Osteoblast (primary cell): ENCODE results near the gene CX3CL1. TPM values are rescaled to one million over a fixed set of nuclear protein-coding genes. Genes with fewer than 3 reads are reported as not detected.

Experiments
- DNase-seq: peaks from one replicate; pipeline ENCODE4 v3.0.0; 2011; ENCODE audit warnings: low spot score, mixed read lengths; ENCODE audit not compliant: insufficient read length; ENCODE audit errors: missing footprints
- H2AFZ ChIP-seq: 2 replicates; pipeline ENCODE4 v1.6.0; 2011; ENCODE audit warnings: mild to moderate bottlenecking, low read length
- H3K27ac ChIP-seq: 2 replicates; pipeline ENCODE4 v1.5.1; 2011; ENCODE audit warnings: mild to moderate bottlenecking, low read depth, low read length, moderate library complexity
- H3K27me3 ChIP-seq: 2 replicates; pipeline ENCODE4 v1.6.0; 2012; ENCODE audit warnings: mild to moderate bottlenecking, control low read depth, inconsistent platforms, low read length, moderate library complexity; ENCODE audit not compliant: insufficient read depth
- H3K36me3 ChIP-seq: 2 replicates; pipeline ENCODE4 v1.5.1; 2011; ENCODE audit warnings: mild to moderate bottlenecking, low read length, control low read depth, moderate library complexity; ENCODE audit not compliant: insufficient read depth
- H3K4me1 ChIP-seq: 2 replicates; pipeline ENCODE4 v1.5.1; 2011; ENCODE audit warnings: mild to moderate bottlenecking, low read length, control low read depth, moderate library complexity; ENCODE audit not compliant: insufficient read depth
- H3K4me2 ChIP-seq: 2 replicates; pipeline ENCODE4 v1.6.0; 2011; ENCODE audit warnings: mild to moderate bottlenecking, low read length; ENCODE audit not compliant: insufficient read depth
- H3K4me3 ChIP-seq: fragments of 200-600 bp; sonication (generic); 3 replicates; pipeline ENCODE4 v1.5.1; 2012; ENCODE audit warnings: mild to moderate bottlenecking, low read length, inconsistent platforms; ENCODE audit not compliant: insufficient read depth
- H3K79me2 ChIP-seq: 2 replicates; pipeline ENCODE4 v1.6.0; 2012; ENCODE audit warnings: mild to moderate bottlenecking, low read length, control low read depth, inconsistent platforms; ENCODE audit not compliant: insufficient read depth
- H3K9me3 ChIP-seq: 2 replicates; pipeline ENCODE4 v1.5.1; 2011; ENCODE audit warnings: low read depth, low read length, control low read depth
- H4K20me1 ChIP-seq: 2 replicates; pipeline ENCODE4 v1.6.0; 2012; ENCODE audit warnings: mild to moderate bottlenecking, low read length, control low read depth; ENCODE audit not compliant: insufficient read depth
- total RNA-seq: library from RNA; depleted of rRNA; stranded (reverse); fragments of >200 nt; gene quantifications from 2 replicates; pipeline ENCODE4 v1.2.3, GENCODE V29; 2012
- TF ChIP-seq, protein P1 (sequence below): IDR thresholded peaks from 2 replicates; pipeline ENCODE4 v1.5.1; 2011; ENCODE audit warnings: mild to moderate bottlenecking, low read depth, low read length, moderate library complexity; ENCODE audit errors: extremely low read depth

The CX3CL1 gene
- total RNA-seq, 1 donor = not detected

DNA sequence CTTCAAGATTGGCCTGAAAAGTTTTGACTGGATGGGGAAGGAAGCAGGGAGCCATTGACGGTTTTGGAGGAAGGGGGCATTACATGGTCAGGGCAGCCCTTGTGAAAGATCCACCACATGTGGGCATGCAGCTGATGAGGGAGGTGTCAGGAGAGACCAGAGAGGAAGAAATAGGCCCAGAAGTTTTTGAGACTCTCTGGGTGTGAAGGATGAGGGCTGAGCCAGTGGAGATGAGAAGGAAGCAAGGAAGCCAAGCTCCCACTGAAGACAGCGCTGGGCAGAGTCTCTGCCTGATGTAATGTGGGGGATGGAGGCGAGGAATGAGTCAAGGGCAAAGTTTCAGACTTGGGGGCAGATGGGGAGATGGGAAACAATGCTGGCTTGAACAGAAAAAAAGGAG lies 32.8 kb downstream of the CX3CL1 start:
- peaks cover 4% of the 10 kb centered on the region for H3K27me3 ChIP-seq
- H4K20me1 ChIP-seq = no peaks in the 10 kb centered on the region
- no peaks in the 10 kb centered on the region for H3K4me1 ChIP-seq
- H3K27ac ChIP-seq = no peak overlapping the region
- H3K79me2 ChIP-seq = no peaks in the 10 kb centered on the region
- no peaks in the 10 kb centered on the region for H3K36me3 ChIP-seq
- DNase-seq = no peak
- no peak overlapping the region for H3K4me3 ChIP-seq
- no peak overlapping the region for H2AFZ ChIP-seq
- H3K9me3 ChIP-seq = no peaks in the 10 kb centered on the region
- no peak overlapping the region for H3K4me2 ChIP-seq
- TF ChIP-seq, protein P1, sequence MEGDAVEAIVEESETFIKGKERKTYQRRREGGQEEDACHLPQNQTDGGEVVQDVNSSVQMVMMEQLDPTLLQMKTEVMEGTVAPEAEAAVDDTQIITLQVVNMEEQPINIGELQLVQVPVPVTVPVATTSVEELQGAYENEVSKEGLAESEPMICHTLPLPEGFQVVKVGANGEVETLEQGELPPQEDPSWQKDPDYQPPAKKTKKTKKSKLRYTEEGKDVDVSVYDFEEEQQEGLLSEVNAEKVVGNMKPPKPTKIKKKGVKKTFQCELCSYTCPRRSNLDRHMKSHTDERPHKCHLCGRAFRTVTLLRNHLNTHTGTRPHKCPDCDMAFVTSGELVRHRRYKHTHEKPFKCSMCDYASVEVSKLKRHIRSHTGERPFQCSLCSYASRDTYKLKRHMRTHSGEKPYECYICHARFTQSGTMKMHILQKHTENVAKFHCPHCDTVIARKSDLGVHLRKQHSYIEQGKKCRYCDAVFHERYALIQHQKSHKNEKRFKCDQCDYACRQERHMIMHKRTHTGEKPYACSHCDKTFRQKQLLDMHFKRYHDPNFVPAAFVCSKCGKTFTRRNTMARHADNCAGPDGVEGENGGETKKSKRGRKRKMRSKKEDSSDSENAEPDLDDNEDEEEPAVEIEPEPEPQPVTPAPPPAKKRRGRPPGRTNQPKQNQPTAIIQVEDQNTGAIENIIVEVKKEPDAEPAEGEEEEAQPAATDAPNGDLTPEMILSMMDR = no peak

DNA sequence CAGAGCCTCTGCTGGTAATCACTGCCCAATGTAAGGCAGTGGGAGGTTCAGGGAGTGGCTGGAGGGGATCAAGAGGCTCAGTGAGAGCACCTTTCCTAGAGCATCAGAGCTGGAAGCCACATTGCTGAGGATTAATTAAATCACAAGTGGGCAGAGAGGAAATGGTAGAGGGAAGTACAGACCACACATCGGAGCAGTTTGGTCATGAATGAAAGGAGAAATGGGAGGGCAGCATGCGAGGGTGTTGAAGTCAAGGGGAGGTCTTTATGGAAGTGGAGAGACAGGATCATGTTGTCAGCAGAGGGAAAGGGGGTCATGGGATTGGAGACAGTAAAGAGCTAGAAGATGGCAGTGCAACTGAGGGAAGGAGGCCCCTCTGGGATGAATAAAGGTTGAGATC lies 34.6 kb downstream of the CX3CL1 start:
- TF ChIP-seq, protein P1 = no peak
- H3K4me2 ChIP-seq = no peak overlapping the region
- H3K4me1 ChIP-seq = no peaks in the 10 kb centered on the region
- DNase-seq = no peak
- no peaks in the 10 kb centered on the region for H3K79me2 ChIP-seq
- no peaks in the 10 kb centered on the region for H3K9me3 ChIP-seq
- H2AFZ ChIP-seq = no peak overlapping the region
- H3K27me3 ChIP-seq = peaks cover 6% of the 10 kb centered on the region
- H4K20me1 ChIP-seq = no peaks in the 10 kb centered on the region
- H3K27ac ChIP-seq = no peak overlapping the region
- H3K36me3 ChIP-seq = no peaks in the 10 kb centered on the region
- no peak overlapping the region for H3K4me3 ChIP-seq

DNA sequence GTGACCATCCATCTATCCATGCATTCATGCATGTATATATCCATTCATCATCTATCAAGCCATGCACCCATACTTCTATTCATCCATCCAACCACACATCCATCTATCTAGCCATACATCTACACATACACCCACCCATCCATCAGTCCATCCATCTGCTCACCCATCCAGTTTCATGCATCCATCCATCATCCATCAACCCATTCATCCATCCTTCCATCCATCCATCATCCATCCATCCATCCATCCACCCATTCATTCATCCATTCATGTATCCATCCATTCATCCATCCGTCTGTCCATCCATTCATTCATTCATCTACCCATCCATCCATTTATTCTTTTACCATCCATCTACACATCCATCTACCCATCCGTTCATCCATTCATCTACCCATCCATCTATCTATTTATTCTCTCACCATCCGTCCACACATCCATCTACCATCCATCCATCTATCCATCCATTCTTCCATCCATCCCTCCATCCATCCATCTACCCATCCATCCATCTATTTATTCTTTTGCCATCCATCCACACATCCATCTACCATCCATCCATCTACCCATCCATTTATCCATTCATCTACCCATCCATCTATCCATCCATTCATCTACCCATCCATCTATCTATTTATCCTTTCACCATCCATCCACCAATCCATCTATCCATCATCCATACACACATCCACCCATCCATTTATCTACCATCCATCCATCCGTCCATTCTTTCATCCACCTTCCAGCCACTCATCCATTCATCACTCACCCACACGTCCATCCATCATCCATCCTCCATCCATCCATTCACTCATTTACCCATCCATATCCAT lies 35.4 kb downstream of the CX3CL1 start:
- no peaks in the 10 kb centered on the region for H3K79me2 ChIP-seq
- H2AFZ ChIP-seq = no peak overlapping the region
- H3K4me1 ChIP-seq = no peaks in the 10 kb centered on the region
- no peaks in the 10 kb centered on the region for H4K20me1 ChIP-seq
- no peaks in the 10 kb centered on the region for H3K9me3 ChIP-seq
- TF ChIP-seq, protein P1 = no peak
- H3K27ac ChIP-seq = no peak overlapping the region
- no peak for DNase-seq
- no peaks in the 10 kb centered on the region for H3K36me3 ChIP-seq
- H3K27me3 ChIP-seq = peaks cover 6% of the 10 kb centered on the region
- H3K4me3 ChIP-seq = no peak overlapping the region
- no peak overlapping the region for H3K4me2 ChIP-seq

DNA sequence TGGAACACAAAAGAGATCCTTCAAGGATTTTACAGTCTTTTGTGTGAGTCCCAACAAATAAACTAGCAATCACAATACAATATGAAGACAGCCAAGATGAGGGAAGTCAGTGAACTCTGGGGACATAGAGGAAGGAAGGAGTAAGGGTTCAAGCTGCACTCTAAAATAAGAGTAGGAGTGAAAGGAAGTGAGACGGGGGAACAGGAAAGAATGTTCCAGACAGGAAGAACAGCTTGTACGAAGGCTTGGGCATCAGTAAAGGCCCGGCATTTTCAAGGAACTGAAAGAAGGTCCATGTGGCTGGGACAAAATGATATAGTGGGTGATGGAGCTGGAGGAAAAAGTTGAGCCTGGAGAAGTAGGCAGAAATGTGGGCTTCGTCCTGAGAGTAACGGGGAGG lies 36.8 kb downstream of the CX3CL1 start:
- Histone ChIP-seq H3K4me2 (no peak overlapping the region), H3K4me3 (no peak overlapping the region), H4K20me1 (no peaks in the 10 kb centered on the region), H3K27ac (no peak overlapping the region), H2AFZ (no peak overlapping the region), H3K27me3 (peaks cover 6% of the 10 kb centered on the region), H3K36me3 (no peaks in the 10 kb centered on the region), H3K79me2 (no peaks in the 10 kb centered on the region), H3K4me1 (no peaks in the 10 kb centered on the region), H3K9me3 (no peaks in the 10 kb centered on the region)
- TF ChIP-seq, protein P1 = no peak
- DNase-seq = no peak
